GM12872 (cell line): ENCODE results near the gene DTX3.

Experiments used
- CTCF ChIP-seq: IDR thresholded peaks from 3 replicates; pipeline ENCODE4 v1.5.1; 2011; ENCODE audit warnings: low read depth, mild to moderate bottlenecking, low read length, moderate library complexity; ENCODE audit not compliant: insufficient read depth

The DTX3 gene

GRCh38 chr12:57615637-57616036, 11.0 kb downstream of the DTX3 start:
- no peak for TF ChIP-seq CTCF

DNA sequence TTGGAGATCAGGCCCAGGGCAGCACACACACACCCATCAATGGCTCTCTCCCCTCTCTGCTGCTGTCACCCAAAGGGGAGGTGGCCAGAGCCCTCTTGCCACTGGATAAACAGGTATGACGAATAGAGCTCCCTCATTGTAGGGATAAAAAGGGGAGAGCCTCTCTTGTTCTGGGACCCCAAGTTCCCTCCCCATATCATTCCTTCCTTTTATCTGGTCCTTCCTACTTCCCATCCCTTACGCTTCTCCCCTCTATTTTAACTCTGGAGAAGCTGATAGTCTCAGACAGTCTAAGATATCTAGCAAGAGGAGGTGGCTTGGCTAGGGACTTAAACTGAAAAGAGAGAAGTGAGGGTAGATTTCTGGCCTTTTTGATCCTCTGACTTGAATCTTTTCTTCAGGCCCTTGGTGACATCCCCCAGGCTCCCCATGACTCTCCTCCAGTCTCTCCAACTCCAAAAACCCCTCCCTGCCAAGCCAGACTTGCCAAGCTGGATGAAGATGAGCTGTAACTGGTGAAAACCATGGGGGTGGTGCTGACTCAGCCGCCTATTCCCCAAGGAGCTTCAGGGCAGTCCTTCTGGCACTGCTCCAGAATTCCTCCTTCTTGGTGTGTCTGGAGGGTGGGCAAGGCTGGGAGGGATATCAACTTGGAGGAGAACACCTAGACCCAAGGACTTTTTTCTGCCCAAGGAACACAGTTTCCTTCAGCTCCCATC, 11.9 kb downstream of the DTX3 start:
- TF ChIP-seq CTCF, result no peak

GRCh38 chr12:57617942-57618341, 13.3 kb downstream of the DTX3 start:
- TF ChIP-seq CTCF, result no peak

- no peak for TF ChIP-seq CTCF
Observed at GRCh38 chr12:57618966-57619433, 14.4 kb downstream of the DTX3 start.

DNA sequence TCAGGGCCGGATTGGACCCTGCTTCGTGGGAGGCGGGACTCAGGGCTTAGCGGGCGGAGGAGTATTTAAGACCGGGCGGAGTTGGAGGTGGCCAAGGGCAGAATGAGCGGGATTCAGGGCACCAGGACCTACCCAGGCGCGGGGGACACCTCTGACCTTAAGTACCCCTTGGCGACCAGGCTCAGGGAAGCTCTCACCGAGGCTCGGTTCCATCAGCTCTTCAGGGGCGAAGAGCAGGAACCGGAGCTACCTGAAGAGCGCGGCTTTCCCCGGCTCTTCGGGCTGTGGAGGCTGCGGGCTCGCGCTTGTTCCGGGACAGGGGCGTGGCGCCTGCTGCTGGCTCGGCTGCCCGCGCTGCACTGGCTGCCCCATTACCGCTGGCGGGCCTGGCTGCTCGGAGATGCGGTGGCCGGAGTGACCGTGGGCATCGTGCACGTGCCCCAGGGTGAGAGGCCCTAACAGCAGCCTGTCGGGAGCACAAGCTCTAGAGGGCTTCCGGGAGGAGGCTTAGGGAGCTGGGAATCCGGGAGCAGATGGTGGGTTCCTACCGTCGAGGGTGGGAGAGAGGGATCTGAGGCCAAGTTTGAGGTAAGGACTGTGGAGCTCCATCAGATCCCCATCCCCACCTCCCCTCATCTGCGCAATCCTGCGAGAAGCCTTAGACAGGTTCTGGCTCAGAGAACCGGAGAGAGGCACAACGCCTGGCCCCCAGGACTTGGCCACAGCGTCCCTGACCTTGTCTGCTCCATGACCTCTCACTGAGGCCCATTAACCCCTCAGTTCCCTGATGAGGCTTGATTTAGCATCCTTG, 15.0 kb downstream of the DTX3 start:
- TF ChIP-seq CTCF, result no peak

- no peak for TF ChIP-seq CTCF
Observed at GRCh38 chr12:57620245-57620935, 15.8 kb downstream of the DTX3 start.

DNA sequence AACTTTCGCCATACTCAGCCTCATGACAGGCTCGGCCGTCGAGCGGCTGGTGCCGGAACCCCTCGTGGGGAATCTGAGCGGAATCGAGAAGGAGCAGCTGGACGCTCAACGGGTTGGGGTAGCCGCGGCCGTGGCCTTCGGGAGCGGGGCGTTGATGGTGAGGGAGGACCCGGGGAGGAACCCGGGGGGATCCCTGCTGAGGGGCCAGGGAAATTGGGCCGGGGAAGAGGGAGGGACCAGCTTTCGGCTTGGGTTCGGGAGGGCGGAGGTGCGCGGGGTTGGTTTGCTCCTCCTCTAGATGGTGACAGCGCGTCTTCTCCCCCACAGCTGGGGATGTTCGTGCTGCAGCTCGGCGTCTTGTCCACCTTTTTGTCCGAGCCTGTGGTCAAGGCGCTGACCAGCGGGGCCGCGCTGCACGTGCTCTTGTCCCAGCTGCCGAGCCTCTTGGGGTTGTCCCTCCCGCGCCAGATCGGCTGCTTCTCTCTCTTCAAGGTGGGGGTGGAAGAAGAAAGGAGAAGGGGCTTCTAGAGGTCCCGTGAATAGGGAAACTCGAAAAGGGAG, 16.4 kb downstream of the DTX3 start:
- TF ChIP-seq CTCF, result no peak
